ENCODE measurements around the gene IRAK1.

The IRAK1 gene

DNA sequence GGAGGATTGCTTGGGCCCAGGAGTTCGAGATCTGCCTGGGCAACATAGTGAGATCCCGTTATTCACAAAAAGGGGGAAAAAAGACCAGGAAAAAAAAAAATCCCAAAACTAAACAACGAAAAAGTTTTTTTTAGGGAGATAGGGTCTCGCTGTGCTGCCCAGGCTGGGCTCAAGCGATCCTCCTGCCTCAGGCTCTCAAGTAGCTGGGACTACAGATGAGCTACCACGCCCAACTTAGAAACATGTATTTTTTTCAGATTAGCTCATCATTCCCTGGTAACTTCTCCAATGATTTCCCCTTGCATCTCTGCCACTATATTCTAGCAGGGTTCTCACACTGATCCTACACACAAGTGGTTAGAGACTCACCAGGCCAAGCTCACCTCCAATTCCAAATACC, 24.4 kb upstream of the IRAK1 start:
- Histone ChIP-seq H3K4me3 (ENCODE audit: low read length) (no peak overlapping the region), H3K27ac (ENCODE audit: low read depth, low read length) (no peak overlapping the region), H3K27me3 (ENCODE audit: control insufficient read depth, low read length) (no peaks in the 10 kb centered on the region), H3K36me3 (ENCODE audit: control insufficient read depth, low read length) (peaks cover 4% of the 10 kb centered on the region), H3K79me2 (ENCODE audit: control insufficient read depth, low read length) (peaks cover 37% of the 10 kb centered on the region), H3K9me2 (replicated peaks; ENCODE audit: control insufficient read depth, low read length) (no peaks in the 10 kb centered on the region), H3K4me1 (ENCODE audit: control insufficient read depth, low read length) (no peaks in the 10 kb centered on the region), H3F3A (ENCODE audit: control insufficient read depth, insufficient read depth) (no peaks in the 10 kb centered on the region), H4K20me1 (ENCODE audit: control insufficient read depth, insufficient read depth, low read depth, low read length) (no peaks in the 10 kb centered on the region), H3K4me2 (ENCODE audit: low read length) (no peak overlapping the region), H3K9me3 (ENCODE audit: control insufficient read depth, insufficient read depth, low read length) (no peaks in the 10 kb centered on the region)
- TF ChIP-seq, protein P1, sequence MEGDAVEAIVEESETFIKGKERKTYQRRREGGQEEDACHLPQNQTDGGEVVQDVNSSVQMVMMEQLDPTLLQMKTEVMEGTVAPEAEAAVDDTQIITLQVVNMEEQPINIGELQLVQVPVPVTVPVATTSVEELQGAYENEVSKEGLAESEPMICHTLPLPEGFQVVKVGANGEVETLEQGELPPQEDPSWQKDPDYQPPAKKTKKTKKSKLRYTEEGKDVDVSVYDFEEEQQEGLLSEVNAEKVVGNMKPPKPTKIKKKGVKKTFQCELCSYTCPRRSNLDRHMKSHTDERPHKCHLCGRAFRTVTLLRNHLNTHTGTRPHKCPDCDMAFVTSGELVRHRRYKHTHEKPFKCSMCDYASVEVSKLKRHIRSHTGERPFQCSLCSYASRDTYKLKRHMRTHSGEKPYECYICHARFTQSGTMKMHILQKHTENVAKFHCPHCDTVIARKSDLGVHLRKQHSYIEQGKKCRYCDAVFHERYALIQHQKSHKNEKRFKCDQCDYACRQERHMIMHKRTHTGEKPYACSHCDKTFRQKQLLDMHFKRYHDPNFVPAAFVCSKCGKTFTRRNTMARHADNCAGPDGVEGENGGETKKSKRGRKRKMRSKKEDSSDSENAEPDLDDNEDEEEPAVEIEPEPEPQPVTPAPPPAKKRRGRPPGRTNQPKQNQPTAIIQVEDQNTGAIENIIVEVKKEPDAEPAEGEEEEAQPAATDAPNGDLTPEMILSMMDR (IDR thresholded peaks at IDR 0.05; ENCODE audit: low read depth, low read length, poor library complexity, severe bottlenecking): no peak
- no peak for TF ChIP-seq EZH2phosphoT487 (IDR thresholded peaks at IDR 0.05; ENCODE audit: borderline replicate concordance, low read length)

DNA sequence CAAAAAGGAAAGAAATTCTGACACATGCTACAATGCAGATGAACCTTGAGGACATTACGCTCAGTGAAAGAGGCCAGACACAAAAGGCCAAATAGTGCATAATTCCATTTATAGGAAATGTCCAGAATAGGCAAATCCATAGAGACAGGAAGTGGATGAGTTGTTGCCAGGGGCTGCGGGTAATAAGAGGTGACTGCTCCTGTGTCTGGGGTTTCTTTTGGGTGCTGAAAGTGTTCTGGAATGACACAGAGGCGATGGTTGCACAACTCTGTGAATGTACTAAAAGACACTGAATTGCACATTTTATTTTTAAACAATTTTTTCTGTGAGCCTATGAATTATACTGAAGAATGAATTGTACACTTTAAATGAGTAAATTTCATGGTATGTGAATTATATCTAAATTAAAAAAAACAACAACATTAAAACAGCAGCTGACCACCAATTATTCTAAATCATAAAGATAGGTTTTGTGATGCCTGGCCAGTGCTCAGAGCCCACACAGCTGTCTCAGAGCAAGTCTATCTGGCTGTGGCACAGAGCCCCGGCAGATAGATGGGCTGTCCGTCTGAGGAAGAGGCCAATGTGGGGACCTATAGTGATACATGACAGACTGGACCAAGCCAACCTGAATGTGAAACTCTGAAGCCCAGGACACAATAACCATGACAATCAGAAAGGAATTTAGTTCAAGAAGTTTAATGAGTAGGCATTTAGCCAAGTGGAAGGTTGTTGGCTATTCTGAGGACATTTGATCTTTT, 23.5 kb upstream of the IRAK1 start:
- Histone ChIP-seq H3K4me3 (ENCODE audit: low read length) (no peak overlapping the region), H3K4me2 (ENCODE audit: low read length) (no peak overlapping the region), H3F3A (ENCODE audit: control insufficient read depth, insufficient read depth) (no peaks in the 10 kb centered on the region), H3K27me3 (ENCODE audit: control insufficient read depth, low read length) (no peaks in the 10 kb centered on the region), H3K9me2 (replicated peaks; ENCODE audit: control insufficient read depth, low read length) (no peaks in the 10 kb centered on the region), H3K36me3 (ENCODE audit: control insufficient read depth, low read length) (peaks cover 3% of the 10 kb centered on the region; the same call in 1 of the 2 replicates), H3K27ac (ENCODE audit: low read depth, low read length) (no peak overlapping the region), H3K79me2 (ENCODE audit: control insufficient read depth, low read length) (peaks cover 36% of the 10 kb centered on the region), H4K20me1 (ENCODE audit: control insufficient read depth, insufficient read depth, low read depth, low read length) (no peaks in the 10 kb centered on the region), H3K4me1 (ENCODE audit: control insufficient read depth, low read length) (no peaks in the 10 kb centered on the region), H3K9me3 (ENCODE audit: control insufficient read depth, insufficient read depth, low read length) (no peaks in the 10 kb centered on the region)
- TF ChIP-seq, protein P1 (IDR thresholded peaks at IDR 0.05; ENCODE audit: low read depth, low read length, poor library complexity, severe bottlenecking): no peak
- no peak for TF ChIP-seq EZH2phosphoT487 (IDR thresholded peaks at IDR 0.05; ENCODE audit: borderline replicate concordance, low read length)

DNA sequence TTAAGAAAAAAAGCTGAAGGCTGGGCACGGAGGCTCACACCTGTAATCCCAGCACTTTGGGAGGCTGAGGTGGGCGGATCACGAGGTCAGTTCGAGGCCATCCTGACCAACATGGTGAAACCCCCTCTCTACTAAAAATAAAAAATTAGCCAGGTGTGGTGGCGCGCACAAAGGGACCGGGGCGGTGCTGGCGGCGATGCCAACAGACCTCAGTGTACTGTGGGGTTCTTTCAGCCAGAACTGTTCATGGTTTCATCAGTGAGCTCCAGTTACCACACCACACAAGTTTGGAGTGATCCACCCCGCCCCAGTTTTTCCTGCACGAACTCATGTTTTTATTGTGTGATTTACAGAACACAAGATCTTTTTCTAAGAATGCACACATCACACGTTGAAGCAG, 21.2 kb upstream of the IRAK1 start:
- no peak overlapping the region for H3K4me2 ChIP-seq (ENCODE audit: low read length)
- H3K36me3 ChIP-seq (ENCODE audit: control insufficient read depth, low read length): peaks cover 3% of the 10 kb centered on the region; the same call in 1 of the 2 replicates
- no peak overlapping the region for H3K27ac ChIP-seq (ENCODE audit: low read depth, low read length)
- no peak overlapping the region for H3K4me3 ChIP-seq (ENCODE audit: low read length)
- peaks cover 30% of the 10 kb centered on the region for H3K79me2 ChIP-seq (ENCODE audit: control insufficient read depth, low read length)
- no peaks in the 10 kb centered on the region for H4K20me1 ChIP-seq (ENCODE audit: control insufficient read depth, insufficient read depth, low read depth, low read length)
- no peaks in the 10 kb centered on the region for H3K27me3 ChIP-seq (ENCODE audit: control insufficient read depth, low read length)
- no peaks in the 10 kb centered on the region for H3K4me1 ChIP-seq (ENCODE audit: control insufficient read depth, low read length)
- no peaks in the 10 kb centered on the region for H3K9me2 ChIP-seq (replicated peaks; ENCODE audit: control insufficient read depth, low read length)
- TF ChIP-seq, protein P1 (IDR thresholded peaks at IDR 0.05; ENCODE audit: low read depth, low read length, poor library complexity, severe bottlenecking): no peak
- TF ChIP-seq EZH2phosphoT487 (IDR thresholded peaks at IDR 0.05; ENCODE audit: borderline replicate concordance, low read length): no peak
- no peaks in the 10 kb centered on the region for H3F3A ChIP-seq (ENCODE audit: control insufficient read depth, insufficient read depth)
- no peaks in the 10 kb centered on the region for H3K9me3 ChIP-seq (ENCODE audit: control insufficient read depth, insufficient read depth, low read length)

All from DOHH2 (cell line).